GM23338 (cell line): ENCODE measurements around the gene ZC3H6. TPM values are rescaled to one million over a fixed set of nuclear protein-coding genes. Genes with fewer than 3 reads are reported as not detected.
"Not testable (repeated sequence)": the region's sequence is repeated elsewhere in the genome, so short reads cannot be mapped to it uniquely, and the experiment has no call there.

Source experiments
- ATAC-seq: fragments of 200-7000 bp; cut with Tn5 transposase; 3 replicates; pipeline ENCODE4 v1.9.1; 2020
- DNase-seq: peaks from one replicate; pipeline ENCODE4 v3.0.0-alpha.2; 2015; ENCODE audit warnings: low spot score
- H2AFZ ChIP-seq: fragments of 200-600 bp; sonication (generic); 2 replicates; pipeline ENCODE4 v1.8.0; 2016; ENCODE audit warnings: antibody characterized with exemption, mild to moderate bottlenecking, moderate library complexity
- H3F3A ChIP-seq: fragments of 200-600 bp; sonication (generic); replicated peaks from 2 replicates; pipeline ENCODE4 v1.8.0; 2017; ENCODE audit warnings: antibody characterized with exemption, mixed run types, low read depth
- H3K27ac ChIP-seq: fragments of 200-600 bp; sonication (generic); 2 replicates; pipeline ENCODE4 v1.6.1; 2016; ENCODE audit warnings: low read depth
- H3K27me3 ChIP-seq: fragments of 200-600 bp; sonication (generic); 2 replicates; pipeline ENCODE4 v1.8.0; 2016; ENCODE audit warnings: mild to moderate bottlenecking, mixed run types, moderate library complexity; ENCODE audit not compliant: insufficient read depth
- H3K36me3 ChIP-seq: fragments of 200-600 bp; sonication (generic); 2 replicates; pipeline ENCODE4 v1.8.0; 2016; ENCODE audit warnings: mild to moderate bottlenecking; ENCODE audit not compliant: insufficient read depth
- H3K4me1 ChIP-seq: fragments of 200-600 bp; sonication (generic); 2 replicates; pipeline ENCODE4 v1.8.0; 2016; ENCODE audit warnings: mild to moderate bottlenecking, moderate library complexity; ENCODE audit not compliant: insufficient read depth
- H3K4me2 ChIP-seq: fragments of 200-600 bp; sonication (generic); 2 replicates; pipeline ENCODE4 v1.7.1; 2017; ENCODE audit warnings: mixed run types
- H3K4me3 ChIP-seq: fragments of 200-600 bp; sonication (generic); 2 replicates; pipeline ENCODE4 v1.6.1; 2016; ENCODE audit warnings: mixed run types
- H3K79me2 ChIP-seq: fragments of 200-600 bp; sonication (generic); replicated peaks from 2 replicates; pipeline ENCODE4 v1.8.0; 2017; ENCODE audit warnings: mild to moderate bottlenecking; ENCODE audit not compliant: insufficient read depth
- H3K9me2 ChIP-seq: fragments of 200-600 bp; sonication (generic); 2 replicates; pipeline ENCODE4 v1.8.0; 2017; ENCODE audit not compliant: insufficient read depth
- H4K20me1 ChIP-seq: fragments of 200-600 bp; sonication (generic); replicated peaks from 2 replicates; pipeline ENCODE4 v1.8.0; 2017; ENCODE audit warnings: mild to moderate bottlenecking; ENCODE audit not compliant: insufficient read depth
- H3K27ac Mint-ChIP-seq: 2 replicates; pipeline ENCODE4 v1.8.0; 2020; ENCODE audit warnings: inconsistent platforms, mild to moderate bottlenecking, moderate library complexity, mixed read lengths
- H3K27me3 Mint-ChIP-seq: 3 replicates; pipeline ENCODE4 v1.8.0; 2022; ENCODE audit warnings: low read depth, mild to moderate bottlenecking, moderate library complexity, mixed read lengths, inconsistent platforms; ENCODE audit not compliant: insufficient read depth, poor library complexity
- H3K36me3 Mint-ChIP-seq: 3 replicates; pipeline ENCODE4 v1.8.0; 2021; ENCODE audit warnings: low read depth, mild to moderate bottlenecking, inconsistent platforms, moderate library complexity, mixed read lengths
- H3K4me1 Mint-ChIP-seq: 3 replicates; pipeline ENCODE4 v1.8.0; 2020; ENCODE audit warnings: mild to moderate bottlenecking, inconsistent platforms, mixed read lengths
- H3K4me3 Mint-ChIP-seq: 3 replicates; pipeline ENCODE4 v1.8.0; 2021; ENCODE audit warnings: moderate library complexity, mild to moderate bottlenecking, inconsistent platforms, mixed read lengths
- H3K9me3 Mint-ChIP-seq: 3 replicates; pipeline ENCODE4 v1.8.0; 2020; ENCODE audit warnings: moderate library complexity, mild to moderate bottlenecking, inconsistent platforms, mixed read lengths
- CREB1 ChIP-seq: fragments of 250-450 bp; sonication (Bioruptor Pico); IDR thresholded peaks from 2 replicates; pipeline ENCODE4 v1.5.0; 2020; ENCODE audit warnings: low read depth, mild to moderate bottlenecking, moderate library complexity
- EZH2phosphoT487 ChIP-seq: fragments of 200-600 bp; sonication (generic); IDR thresholded peaks from one replicate; pipeline ENCODE4 v1.8.1; 2018; ENCODE audit warnings: antibody characterized with exemption; ENCODE audit not compliant: unreplicated experiment
- JUNB ChIP-seq: IDR thresholded peaks from one replicate; pipeline ENCODE4 v1.6.1; 2016; ENCODE audit warnings: antibody characterized with exemption; ENCODE audit not compliant: unreplicated experiment
- NANOG ChIP-seq: IDR thresholded peaks from 2 replicates; pipeline ENCODE4 v1.6.1; 2016; ENCODE audit warnings: antibody characterized with exemption, borderline replicate concordance
- POLR2AphosphoS5 ChIP-seq: IDR thresholded peaks from 2 replicates; pipeline ENCODE4 v1.6.1; 2016; ENCODE audit warnings: antibody characterized with exemption, low read depth
- ZNF331 ChIP-seq: fragments of 250-450 bp; sonication (Bioruptor Pico); IDR thresholded peaks from 2 replicates; pipeline ENCODE4 v1.5.0; 2020; ENCODE audit warnings: low read depth, mild to moderate bottlenecking, moderate library complexity
- polyA plus RNA-seq: library from polyadenylated mRNA; unstranded; fragments of >200 nt; fragmentation: Nextera tagmentation; extraction: Ambion mirVana; gene quantifications from 2 replicates; pipeline ENCODE4 v1.2.1, GENCODE V29; 2016
- total RNA-seq: library from RNA; depleted of rRNA; stranded (reverse); fragments of >200 nt; shearing (Covaris generic); gene quantifications from 2 replicates; pipeline ENCODE4 v1.2.3, GENCODE V29; 2014
- TF ChIP-seq, protein P1 (sequence below): fragments of 250-450 bp; sonication (Bioruptor Pico); IDR thresholded peaks from 2 replicates; pipeline ENCODE4 v1.5.0; 2020; ENCODE audit warnings: mild to moderate bottlenecking, moderate library complexity
- TF ChIP-seq, protein P2 (sequence below): IDR thresholded peaks from 2 replicates; pipeline ENCODE4 v1.6.1; 2016; ENCODE audit warnings: antibody characterized with exemption
- TF ChIP-seq, protein P3 (sequence below): IDR thresholded peaks from one replicate; pipeline ENCODE4 v1.6.1; 2018; ENCODE audit warnings: antibody characterized with exemption; ENCODE audit not compliant: unreplicated experiment

ZC3H6 gene
- total and polyA plus RNA-seq, 2 experiments from 2014 or later: 4.9 to 8.0 TPM

DNA sequence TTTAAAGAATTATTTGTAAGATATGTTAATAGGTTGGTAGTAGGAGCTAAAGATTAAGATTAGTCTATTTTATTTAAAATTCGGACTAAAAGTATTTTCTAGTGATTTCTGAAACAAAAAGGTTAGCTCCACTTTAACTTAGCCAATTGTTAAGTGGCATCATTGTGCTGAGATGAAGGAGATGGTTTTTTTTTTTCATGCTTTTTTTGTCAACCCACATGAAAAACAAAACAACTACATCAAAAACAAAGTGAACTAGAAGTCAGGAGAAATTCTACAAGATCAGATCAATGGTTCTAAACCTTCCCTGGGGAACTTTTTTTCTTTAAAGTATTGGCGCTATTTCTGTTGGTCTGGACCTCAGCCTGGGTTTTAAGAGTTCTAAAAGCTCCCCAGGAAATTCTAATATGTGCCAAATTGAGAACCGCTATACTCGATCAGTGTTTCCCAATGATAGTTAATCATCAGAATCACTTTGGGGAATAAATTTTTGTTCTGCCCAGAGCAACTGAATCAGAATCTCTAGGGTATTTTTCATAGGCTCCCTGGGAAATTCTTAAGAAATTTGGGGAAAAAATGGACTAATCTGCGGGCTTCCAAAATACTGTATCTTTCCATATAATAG, 2.3 kb downstream of the ZC3H6 start:
- peaks cover 7% of the 10 kb centered on the region; the same call in 1 of the 2 replicates for H3K4me1 ChIP-seq
- no peak for TF ChIP-seq NANOG
- no peak for TF ChIP-seq POLR2AphosphoS5
- TF ChIP-seq CREB1 (CRISPR knock-in tag): no peak
- no peak for TF ChIP-seq JUNB
- no peak for TF ChIP-seq ZNF331
- TF ChIP-seq, protein P1, sequence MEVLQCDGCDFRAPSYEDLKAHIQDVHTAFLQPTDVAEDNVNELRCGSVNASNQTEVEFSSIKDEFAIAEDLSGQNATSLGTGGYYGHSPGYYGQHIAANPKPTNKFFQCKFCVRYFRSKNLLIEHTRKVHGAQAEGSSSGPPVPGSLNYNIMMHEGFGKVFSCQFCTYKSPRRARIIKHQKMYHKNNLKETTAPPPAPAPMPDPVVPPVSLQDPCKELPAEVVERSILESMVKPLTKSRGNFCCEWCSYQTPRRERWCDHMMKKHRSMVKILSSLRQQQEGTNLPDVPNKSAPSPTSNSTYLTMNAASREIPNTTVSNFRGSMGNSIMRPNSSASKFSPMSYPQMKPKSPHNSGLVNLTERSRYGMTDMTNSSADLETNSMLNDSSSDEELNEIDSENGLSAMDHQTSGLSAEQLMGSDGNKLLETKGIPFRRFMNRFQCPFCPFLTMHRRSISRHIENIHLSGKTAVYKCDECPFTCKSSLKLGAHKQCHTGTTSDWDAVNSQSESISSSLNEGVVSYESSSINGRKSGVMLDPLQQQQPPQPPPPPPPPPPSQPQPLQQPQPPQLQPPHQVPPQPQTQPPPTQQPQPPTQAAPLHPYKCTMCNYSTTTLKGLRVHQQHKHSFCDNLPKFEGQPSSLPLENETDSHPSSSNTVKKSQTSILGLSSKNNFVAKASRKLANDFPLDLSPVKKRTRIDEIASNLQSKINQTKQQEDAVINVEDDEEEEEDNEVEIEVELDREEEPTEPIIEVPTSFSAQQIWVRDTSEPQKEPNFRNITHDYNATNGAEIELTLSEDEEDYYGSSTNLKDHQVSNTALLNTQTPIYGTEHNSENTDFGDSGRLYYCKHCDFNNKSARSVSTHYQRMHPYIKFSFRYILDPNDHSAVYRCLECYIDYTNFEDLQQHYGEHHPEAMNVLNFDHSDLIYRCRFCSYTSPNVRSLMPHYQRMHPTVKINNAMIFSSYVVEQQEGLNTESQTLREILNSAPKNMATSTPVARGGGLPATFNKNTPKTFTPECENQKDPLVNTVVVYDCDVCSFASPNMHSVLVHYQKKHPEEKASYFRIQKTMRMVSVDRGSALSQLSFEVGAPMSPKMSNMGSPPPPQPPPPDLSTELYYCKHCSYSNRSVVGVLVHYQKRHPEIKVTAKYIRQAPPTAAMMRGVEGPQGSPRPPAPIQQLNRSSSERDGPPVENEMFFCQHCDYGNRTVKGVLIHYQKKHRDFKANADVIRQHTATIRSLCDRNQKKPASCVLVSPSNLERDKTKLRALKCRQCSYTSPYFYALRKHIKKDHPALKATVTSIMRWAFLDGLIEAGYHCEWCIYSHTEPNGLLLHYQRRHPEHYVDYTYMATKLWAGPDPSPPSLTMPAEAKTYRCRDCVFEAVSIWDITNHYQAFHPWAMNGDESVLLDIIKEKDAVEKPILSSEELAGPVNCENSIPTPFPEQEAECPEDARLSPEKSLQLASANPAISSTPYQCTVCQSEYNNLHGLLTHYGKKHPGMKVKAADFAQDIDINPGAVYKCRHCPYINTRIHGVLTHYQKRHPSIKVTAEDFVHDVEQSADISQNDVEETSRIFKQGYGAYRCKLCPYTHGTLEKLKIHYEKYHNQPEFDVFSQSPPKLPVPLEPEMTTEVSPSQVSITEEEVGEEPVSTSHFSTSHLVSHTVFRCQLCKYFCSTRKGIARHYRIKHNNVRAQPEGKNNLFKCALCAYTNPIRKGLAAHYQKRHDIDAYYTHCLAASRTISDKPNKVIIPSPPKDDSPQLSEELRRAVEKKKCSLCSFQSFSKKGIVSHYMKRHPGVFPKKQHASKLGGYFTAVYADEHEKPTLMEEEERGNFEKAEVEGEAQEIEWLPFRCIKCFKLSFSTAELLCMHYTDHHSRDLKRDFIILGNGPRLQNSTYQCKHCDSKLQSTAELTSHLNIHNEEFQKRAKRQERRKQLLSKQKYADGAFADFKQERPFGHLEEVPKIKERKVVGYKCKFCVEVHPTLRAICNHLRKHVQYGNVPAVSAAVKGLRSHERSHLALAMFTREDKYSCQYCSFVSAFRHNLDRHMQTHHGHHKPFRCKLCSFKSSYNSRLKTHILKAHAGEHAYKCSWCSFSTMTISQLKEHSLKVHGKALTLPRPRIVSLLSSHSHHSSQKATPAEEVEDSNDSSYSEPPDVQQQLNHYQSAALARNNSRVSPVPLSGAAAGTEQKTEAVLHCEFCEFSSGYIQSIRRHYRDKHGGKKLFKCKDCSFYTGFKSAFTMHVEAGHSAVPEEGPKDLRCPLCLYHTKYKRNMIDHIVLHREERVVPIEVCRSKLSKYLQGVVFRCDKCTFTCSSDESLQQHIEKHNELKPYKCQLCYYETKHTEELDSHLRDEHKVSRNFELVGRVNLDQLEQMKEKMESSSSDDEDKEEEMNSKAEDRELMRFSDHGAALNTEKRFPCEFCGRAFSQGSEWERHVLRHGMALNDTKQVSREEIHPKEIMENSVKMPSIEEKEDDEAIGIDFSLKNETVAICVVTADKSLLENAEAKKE: no peak
- TF ChIP-seq, protein P2, sequence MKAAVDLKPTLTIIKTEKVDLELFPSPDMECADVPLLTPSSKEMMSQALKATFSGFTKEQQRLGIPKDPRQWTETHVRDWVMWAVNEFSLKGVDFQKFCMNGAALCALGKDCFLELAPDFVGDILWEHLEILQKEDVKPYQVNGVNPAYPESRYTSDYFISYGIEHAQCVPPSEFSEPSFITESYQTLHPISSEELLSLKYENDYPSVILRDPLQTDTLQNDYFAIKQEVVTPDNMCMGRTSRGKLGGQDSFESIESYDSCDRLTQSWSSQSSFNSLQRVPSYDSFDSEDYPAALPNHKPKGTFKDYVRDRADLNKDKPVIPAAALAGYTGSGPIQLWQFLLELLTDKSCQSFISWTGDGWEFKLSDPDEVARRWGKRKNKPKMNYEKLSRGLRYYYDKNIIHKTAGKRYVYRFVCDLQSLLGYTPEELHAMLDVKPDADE: no peak
- TF ChIP-seq, protein P3, sequence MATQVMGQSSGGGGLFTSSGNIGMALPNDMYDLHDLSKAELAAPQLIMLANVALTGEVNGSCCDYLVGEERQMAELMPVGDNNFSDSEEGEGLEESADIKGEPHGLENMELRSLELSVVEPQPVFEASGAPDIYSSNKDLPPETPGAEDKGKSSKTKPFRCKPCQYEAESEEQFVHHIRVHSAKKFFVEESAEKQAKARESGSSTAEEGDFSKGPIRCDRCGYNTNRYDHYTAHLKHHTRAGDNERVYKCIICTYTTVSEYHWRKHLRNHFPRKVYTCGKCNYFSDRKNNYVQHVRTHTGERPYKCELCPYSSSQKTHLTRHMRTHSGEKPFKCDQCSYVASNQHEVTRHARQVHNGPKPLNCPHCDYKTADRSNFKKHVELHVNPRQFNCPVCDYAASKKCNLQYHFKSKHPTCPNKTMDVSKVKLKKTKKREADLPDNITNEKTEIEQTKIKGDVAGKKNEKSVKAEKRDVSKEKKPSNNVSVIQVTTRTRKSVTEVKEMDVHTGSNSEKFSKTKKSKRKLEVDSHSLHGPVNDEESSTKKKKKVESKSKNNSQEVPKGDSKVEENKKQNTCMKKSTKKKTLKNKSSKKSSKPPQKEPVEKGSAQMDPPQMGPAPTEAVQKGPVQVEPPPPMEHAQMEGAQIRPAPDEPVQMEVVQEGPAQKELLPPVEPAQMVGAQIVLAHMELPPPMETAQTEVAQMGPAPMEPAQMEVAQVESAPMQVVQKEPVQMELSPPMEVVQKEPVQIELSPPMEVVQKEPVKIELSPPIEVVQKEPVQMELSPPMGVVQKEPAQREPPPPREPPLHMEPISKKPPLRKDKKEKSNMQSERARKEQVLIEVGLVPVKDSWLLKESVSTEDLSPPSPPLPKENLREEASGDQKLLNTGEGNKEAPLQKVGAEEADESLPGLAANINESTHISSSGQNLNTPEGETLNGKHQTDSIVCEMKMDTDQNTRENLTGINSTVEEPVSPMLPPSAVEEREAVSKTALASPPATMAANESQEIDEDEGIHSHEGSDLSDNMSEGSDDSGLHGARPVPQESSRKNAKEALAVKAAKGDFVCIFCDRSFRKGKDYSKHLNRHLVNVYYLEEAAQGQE: no peak
- TF ChIP-seq EZH2phosphoT487: no peak
- H3K79me2 ChIP-seq: no peaks in the 10 kb centered on the region
- no peaks in the 10 kb centered on the region for H3K9me2 ChIP-seq
- no peak overlapping the region for H3K4me3 Mint-ChIP-seq
- DNase-seq (no peak), ATAC-seq (no peak)
- H3K36me3 ChIP-seq: no peaks in the 10 kb centered on the region
- no peak overlapping the region for H3K4me2 ChIP-seq
- H3K36me3 Mint-ChIP-seq: no peaks in the 10 kb centered on the region
- H2AFZ ChIP-seq: no peak overlapping the region
- H3K4me3 ChIP-seq: no peak overlapping the region
- H3K27ac Mint-ChIP-seq: no peak overlapping the region
- H3K27me3 Mint-ChIP-seq: no peaks in the 10 kb centered on the region
- no peaks in the 10 kb centered on the region for H3K27me3 ChIP-seq
- no peaks in the 10 kb centered on the region for H4K20me1 ChIP-seq
- H3K9me3 Mint-ChIP-seq: no peaks in the 10 kb centered on the region; the same call in 2 of the 3 replicates
- H3K27ac ChIP-seq: no peak overlapping the region
- H3K4me1 Mint-ChIP-seq: peaks cover 21% of the 10 kb centered on the region; the same call in 2 of the 3 replicates
- no peaks in the 10 kb centered on the region for H3F3A ChIP-seq

DNA sequence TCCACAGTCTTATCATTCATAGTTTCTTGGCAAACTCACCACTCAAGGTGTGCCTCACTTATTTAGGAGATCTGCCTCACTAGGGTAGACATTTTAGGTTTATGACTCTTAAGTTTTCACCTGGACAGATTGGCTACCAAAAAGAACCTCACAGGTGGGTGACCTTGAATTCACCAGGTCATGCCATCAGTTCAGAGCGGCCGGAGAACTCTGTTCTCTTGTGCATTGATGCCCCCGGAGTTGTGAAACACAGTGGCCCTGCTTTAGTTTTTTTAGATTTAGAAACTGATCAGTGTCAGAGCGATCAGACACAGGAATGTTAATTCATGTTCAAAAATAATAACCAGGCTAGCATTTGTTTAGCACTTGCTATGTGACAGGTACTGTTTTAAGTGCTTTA, 6.7 kb downstream of the ZC3H6 start:
- not testable (repeated sequence) for H3K4me3 ChIP-seq, H3F3A ChIP-seq, H3K36me3 Mint-ChIP-seq, H3K4me3 Mint-ChIP-seq, H3K27ac ChIP-seq, H3K79me2 ChIP-seq, H3K9me2 ChIP-seq, DNase-seq, H3K27me3 Mint-ChIP-seq, H3K9me3 Mint-ChIP-seq, H3K36me3 ChIP-seq, H4K20me1 ChIP-seq, H2AFZ ChIP-seq, H3K4me2 ChIP-seq, H3K27me3 ChIP-seq, ATAC-seq, H3K4me1 ChIP-seq, H3K27ac Mint-ChIP-seq
- peaks cover 11% of the 10 kb centered on the region; the same call in 2 of the 3 replicates for H3K4me1 Mint-ChIP-seq
